ENCODE data around the gene SLC7A1.
A peak's percentile ranks its signal among the peaks of the same experiment; 100 is the strongest.

SLC7A1 gene

GRCh38 chr13:29516880-29517279 lies 78.6 kb downstream of the SLC7A1 start:
- intact Hi-C loops (cut with DNase I), result no loop called here
- DNase-seq, result peak in 1 of 42 donors; percentile 10

GRCh38 chr13:29516012-29516411 lies 79.5 kb downstream of the SLC7A1 start:
- intact Hi-C loops (cut with DNase I), result no loop called here
- DNase-seq, result peak in 1 of 42 donors; percentile 9

- DNase-seq, result peak in 1 of 42 donors; percentile 9
- intact Hi-C loops (cut with DNase I), result no loop called here
Measured at GRCh38 chr13:29515372-29515771, 80.1 kb downstream of the SLC7A1 start.

- intact Hi-C loops (cut with DNase I), result no loop called here
- DNase-seq, result no peak
Measured at GRCh38 chr13:29514720-29515310, 80.7 kb downstream of the SLC7A1 start.

GRCh38 chr13:29513981-29514719 lies 81.3 kb downstream of the SLC7A1 start:
- intact Hi-C loops (cut with DNase I), result no loop called here
- DNase-seq, result no peak

GRCh38 chr13:29513002-29513980 lies 82.2 kb downstream of the SLC7A1 start:
- intact Hi-C loops (cut with DNase I), result no loop called here
- DNase-seq, result no peak

GRCh38 chr13:29511980-29512379 lies 83.5 kb downstream of the SLC7A1 start:
- DNase-seq, result no peak
- intact Hi-C loops (cut with DNase I), result no loop called here

- intact Hi-C loops (cut with DNase I), result no loop called here
- DNase-seq, result no peak
Measured at GRCh38 chr13:29511106-29511796, 84.2 kb downstream of the SLC7A1 start.

GRCh38 chr13:29510651-29511084 lies 84.8 kb downstream of the SLC7A1 start:
- intact Hi-C loops (cut with DNase I), result no loop called here
- DNase-seq, result peak in 11 of 42 donors; percentile 12 to 49 (median 29)

GRCh38 chr13:29509999-29510589 lies 85.4 kb downstream of the SLC7A1 start:
- DNase-seq, result peak in 9 of 42 donors; percentile 23 to 61 (median 45)
- intact Hi-C loops (cut with DNase I), result loop anchor here (2.0 to 10.0 kb wide), 2 partner anchors 205 to 605 kb away; no protein-coding TSS in a partner anchor

- intact Hi-C loops (cut with DNase I), result loop anchor here (2.0 to 10.0 kb wide), 2 partner anchors 206 to 606 kb away; no protein-coding TSS in a partner anchor
- no peak for DNase-seq
Measured at GRCh38 chr13:29508876-29509252, 86.6 kb downstream of the SLC7A1 start.

- intact Hi-C loops (cut with DNase I), result loop anchor here (2.0 to 10.0 kb wide), 2 partner anchors 206 to 606 kb away; no protein-coding TSS in a partner anchor
- peak; percentile 61 to 96 (median 90) for DNase-seq
Measured at GRCh38 chr13:29508130-29508875, 87.2 kb downstream of the SLC7A1 start.

- intact Hi-C loops (cut with DNase I), result loop anchor here (10.0 kb wide), 1 partner anchor 207 kb away; no protein-coding TSS in a partner anchor
- DNase-seq, result no peak
Measured at GRCh38 chr13:29507356-29507755, 88.1 kb downstream of the SLC7A1 start.

- intact Hi-C loops (cut with DNase I), result loop anchor here (10.0 kb wide), 1 partner anchor 209 kb away; no protein-coding TSS in a partner anchor
- DNase-seq, result no peak
Measured at GRCh38 chr13:29505950-29506349, 89.5 kb downstream of the SLC7A1 start.

- DNase-seq, result no peak
- intact Hi-C loops (cut with DNase I), result loop anchor here (10.0 kb wide), 1 partner anchor 209 kb away; no protein-coding TSS in a partner anchor
Measured at GRCh38 chr13:29505511-29505910, 90.0 kb downstream of the SLC7A1 start.

GRCh38 chr13:29504691-29505090 lies 90.8 kb downstream of the SLC7A1 start:
- no peak for DNase-seq
- intact Hi-C loops (cut with DNase I), result loop anchor here (10.0 kb wide), 1 partner anchor 210 kb away; no protein-coding TSS in a partner anchor

Measured in head of caudate nucleus (tissue), 42 donors.